HG02970 (cell line): ENCODE results near the gene LTBP1.

ENCODE experiments used
- ATAC-seq: cut with Tn5 transposase; IDR thresholded peaks from one replicate; pipeline ENCODE4 v1.9.1; 2021; ENCODE audit warnings: mild to moderate bottlenecking, moderate library complexity, moderate number of reproducible peaks; ENCODE audit not compliant: unreplicated experiment, low FRiP score

Gene LTBP1

GRCh38 chr2:33278245-33278943, 331.6 kb downstream of the LTBP1 start:
- ATAC-seq = no peak

DNA sequence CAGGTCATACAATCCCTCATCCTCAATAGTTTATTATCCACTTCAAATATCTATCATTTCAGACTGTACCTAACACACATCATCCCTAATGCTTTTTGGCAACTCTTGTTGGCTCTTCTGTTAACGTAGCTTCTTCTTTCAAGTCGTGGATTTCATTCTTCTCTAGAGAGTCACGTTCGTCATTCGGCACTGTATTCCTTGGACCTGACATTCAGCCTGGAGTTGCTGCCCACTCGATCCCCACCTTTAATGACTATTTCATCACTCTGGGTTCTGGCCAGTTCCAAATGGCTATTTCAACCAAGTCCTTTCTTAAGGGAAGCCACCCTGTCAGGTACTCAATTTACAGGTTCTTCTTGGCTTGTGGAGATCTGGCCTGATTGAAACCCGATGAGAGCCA, 337.5 kb downstream of the LTBP1 start:
- no peak for ATAC-seq

GRCh38 chr2:33287507-33288005, 340.8 kb downstream of the LTBP1 start:
- no peak for ATAC-seq

- no peak for ATAC-seq
Observed at GRCh38 chr2:33288011-33288410, 341.3 kb downstream of the LTBP1 start.

DNA sequence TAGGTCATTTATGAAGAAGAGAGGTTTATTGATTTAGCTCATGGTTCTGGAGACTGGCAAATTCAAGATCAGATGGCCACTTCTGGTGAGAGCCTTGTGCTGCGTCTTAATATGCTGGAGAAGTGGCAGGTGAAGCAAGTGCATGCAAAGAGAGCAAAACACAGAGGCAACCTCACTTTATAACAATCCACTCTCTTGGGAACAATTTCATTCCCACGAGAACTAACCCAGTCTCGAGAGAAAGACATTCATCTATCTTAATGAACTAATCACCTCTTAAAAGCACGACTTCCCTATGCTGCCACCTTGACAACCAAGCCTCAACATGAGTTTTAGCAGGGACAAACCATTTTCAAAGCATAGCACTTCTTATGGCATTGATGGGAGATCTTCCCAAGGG, 343.2 kb downstream of the LTBP1 start:
- no peak for ATAC-seq

DNA sequence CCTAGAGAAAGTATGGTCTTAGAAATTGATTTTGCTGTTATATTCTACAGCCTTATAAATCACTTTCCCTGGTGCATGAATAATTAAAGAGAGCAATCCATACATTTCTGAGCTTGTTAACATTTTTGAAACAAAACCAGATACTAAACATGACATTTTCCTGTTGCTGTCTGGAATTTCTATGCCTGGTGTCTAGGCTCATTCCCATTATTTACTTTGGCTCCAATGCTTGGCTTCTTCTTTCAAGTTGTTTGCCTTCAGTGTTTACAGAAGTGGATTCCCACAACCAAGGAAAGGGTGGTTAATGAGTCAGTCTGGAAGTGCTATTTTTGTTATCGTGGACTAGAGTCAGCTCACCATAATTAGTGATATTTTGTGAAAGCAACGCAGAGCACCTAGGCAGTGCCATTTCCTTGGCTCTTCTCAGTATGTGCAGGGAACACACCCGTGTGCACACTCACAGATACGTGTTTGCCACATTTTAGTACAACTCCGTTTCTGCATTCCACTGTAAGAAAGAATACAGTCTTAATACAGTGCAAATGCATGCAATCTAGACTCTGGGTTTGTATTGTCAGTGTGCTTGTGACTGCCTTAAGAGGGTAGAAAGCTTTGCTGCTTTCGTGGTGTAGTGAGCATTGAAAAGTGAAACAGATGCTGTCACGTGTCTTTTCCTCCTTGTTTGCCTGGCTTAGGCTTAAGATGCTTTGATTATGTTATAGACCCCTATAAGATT, 344.7 kb downstream of the LTBP1 start:
- no peak for ATAC-seq

DNA sequence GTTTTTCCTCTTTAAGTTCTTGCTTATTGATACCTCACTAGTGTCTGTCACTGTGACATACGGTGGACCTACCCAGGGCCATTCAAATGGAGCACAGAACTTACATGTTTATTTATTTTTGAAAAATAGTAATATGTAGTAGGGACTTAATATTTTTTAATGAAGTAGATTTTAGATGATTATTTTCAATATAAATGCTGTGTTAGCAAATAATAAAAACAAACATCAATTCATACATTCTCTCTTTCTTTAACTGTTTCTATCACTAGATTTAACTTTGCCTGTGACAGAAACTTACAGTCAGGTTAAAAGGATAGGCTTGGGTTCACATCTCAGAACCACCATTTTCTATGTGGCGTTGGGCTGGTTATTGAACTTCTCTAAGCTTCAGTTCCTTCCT, 345.3 kb downstream of the LTBP1 start:
- ATAC-seq = no peak

- no peak for ATAC-seq
Observed at GRCh38 chr2:33292981-33293595, 346.3 kb downstream of the LTBP1 start.

DNA sequence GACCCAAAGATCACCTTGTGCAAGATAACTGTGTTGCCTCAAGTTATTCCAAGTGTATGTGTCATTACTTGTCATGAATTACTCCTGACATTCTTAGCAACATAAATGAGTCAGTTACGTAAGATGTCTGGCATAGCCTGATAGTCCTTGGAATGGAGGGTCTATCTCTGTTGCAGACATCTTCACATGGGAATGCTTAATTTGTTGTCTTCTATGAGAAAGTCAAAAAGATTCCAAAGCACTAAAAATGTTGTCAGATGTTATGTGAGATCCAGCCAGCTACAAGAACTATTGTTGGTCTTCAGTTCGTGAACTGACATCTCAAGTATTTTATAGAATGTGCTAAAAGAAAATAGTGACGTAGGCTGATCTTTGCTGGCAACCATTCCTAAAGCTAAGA, 351.5 kb downstream of the LTBP1 start:
- no peak for ATAC-seq

DNA sequence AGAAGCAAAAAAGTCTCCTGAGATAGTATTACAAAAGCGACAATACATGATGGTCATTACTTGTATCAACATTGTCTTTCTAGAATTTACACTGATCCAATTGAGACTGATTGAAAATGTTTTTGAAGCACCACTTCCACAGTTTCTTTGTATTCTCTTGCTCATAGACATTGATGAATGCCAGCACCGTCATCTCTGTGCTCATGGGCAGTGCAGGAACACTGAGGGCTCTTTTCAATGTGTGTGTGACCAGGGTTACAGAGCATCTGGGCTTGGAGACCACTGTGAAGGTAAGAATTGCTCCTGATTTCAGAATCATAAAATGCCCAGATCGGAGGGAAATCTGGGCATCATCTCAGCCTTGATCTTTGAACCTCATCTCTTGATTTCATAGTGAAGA, 354.6 kb downstream of the LTBP1 start:
- ATAC-seq = no peak

DNA sequence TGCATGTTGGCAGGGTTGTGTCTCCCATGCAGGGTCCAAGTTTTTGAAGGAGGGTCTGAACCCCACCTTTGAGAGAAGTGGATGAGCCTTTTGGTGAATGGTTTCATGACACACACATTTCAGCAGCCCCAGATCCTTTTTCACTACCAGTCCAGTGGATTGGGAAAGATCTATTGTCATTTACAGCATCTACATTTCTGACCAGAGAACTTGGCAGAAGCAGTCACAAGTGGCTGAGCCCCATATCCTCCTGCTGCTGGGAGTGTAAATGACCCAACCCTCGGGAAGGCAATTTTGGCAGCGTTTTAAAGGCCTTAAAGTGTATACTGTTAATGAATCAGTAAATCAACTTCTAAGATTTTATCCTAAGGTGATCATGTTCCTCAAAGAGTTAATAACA, 355.6 kb downstream of the LTBP1 start:
- no peak for ATAC-seq

DNA sequence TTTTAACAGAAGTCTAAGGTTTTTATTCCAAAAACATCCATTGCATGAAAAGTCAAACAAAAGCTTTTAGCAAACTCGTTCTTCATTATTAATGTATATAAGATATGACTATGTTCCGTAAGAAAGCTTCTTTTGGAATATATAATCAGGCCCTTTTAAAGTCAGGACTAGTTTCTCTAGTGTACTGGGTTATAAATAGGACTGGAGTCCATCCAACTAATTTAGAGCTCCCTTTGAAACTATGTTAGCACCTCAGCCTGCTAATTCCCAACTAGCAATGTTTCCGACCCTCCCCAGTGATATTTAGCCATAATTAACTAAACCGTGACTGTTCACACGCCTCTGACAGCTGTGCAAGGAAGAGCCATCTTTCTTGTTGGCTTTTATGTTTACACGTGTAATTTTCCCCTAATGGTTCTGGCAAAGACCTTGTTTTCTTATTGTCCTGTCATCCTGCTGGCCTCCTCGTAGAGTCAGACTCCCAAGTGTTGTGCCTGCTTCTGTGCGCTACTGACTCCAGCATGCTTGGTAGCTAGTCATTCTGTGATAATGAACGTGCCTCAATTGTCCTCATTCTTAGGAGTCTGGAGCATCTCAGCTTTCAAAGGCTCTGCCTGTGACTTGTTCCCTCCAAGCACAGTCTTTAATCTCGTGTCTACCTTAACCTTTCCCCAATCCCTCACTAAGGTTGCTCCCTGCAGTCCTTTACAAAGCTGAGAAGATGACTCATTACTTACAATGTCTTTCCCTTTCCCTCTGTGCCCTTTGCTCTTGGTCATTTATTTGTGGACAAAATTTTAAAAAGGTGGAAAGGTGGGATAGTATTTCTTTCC, 357.5 kb downstream of the LTBP1 start:
- ATAC-seq = no peak

DNA sequence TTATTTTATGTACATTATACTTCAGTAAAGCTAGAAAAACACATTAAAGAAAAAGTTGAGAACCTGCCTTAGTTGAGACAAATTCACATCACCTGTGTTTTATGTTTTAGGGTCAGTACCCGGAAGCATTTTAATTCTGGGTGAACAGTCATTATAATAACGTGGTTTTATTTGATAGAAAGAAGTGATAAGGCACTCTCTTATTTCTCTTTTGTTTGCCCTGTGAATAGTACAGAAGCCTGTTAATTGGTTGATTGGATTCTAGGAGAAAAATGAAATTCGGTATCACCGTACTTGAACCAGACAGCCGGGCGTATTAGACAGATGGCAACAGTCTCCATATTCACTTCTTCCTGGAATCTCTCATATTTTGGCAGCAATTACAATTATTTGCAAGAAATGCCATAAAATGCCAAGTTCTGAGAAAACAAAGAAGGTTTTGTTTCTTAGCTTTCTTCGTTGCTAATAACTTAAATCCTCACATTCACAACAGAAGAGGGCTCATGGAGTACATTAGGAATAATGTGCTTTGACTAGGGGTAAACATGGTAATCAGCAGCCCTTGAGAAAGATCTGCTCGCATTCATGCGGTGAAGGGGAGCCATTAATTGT, 361.0 kb downstream of the LTBP1 start:
- ATAC-seq = no peak

DNA sequence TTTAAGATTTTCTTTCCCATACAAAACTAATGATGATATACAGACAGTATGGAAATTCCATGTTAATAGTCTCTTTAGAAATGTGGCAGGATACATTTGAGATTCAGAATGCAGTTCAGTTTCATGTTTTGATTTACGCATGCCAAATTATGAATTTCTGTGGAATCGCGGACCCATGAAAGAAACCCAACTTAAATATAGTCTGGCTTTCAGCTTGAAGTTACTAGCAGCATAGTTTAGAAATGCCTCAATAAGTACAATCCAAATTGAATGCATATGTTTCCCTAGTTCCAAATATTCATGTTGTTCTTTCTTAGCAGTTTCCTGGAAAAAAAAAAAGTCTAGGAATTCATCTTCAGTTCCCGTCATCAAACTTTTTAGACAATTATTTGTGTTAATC, 365.6 kb downstream of the LTBP1 start:
- no peak for ATAC-seq

DNA sequence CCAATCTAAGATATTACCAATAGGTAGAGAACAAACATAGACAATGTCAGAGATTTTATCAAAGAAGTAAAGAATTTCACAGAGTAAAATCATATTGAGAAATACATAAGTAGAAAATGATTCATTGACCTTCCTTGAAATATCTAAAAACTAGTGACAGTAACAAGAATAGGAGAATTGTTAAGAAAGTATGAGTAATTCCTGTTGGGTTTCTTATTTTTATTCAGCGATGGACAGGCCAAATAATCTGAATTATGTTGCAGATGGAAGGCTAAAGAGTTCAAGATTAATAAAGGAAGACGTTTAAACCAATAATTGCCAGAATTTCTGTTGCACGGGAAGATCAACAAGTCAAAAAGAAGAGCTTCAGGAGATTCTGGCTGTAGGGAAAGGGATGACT, 366.3 kb downstream of the LTBP1 start:
- ATAC-seq = no peak

GRCh38 chr2:33314541-33314940, 367.8 kb downstream of the LTBP1 start:
- no peak for ATAC-seq

GRCh38 chr2:33316328-33316727, 369.6 kb downstream of the LTBP1 start:
- ATAC-seq = no peak

GRCh38 chr2:33317369-33318007, 370.7 kb downstream of the LTBP1 start:
- no peak for ATAC-seq

GRCh38 chr2:33318456-33318855, 371.7 kb downstream of the LTBP1 start:
- no peak for ATAC-seq

DNA sequence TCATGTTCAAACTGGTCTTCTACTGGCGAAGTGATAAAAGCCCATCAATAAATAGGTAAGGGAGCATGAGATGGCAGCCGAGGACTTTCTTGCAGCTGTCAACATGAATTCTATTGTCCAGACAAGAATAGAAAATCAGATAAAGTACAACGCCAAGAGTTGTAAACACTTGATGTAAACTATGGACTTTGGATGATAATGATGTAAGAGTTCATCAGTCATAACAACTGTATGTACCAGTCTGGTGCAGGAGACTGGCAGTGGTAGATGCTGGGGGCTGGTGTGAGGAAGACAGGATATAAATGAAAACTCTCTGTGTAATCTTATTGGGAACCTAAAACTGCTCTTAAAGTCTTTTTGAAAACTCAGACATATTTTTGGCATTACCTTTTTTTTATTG, 373.8 kb downstream of the LTBP1 start:
- ATAC-seq = no peak
